Gastrocnemius medialis (tissue), 4 donors: ENCODE results near the gene SYTL2.

Source experiments
- CTCF ChIP-seq, 5 experiments: fragments of 450-650 bp in 3 of 5; fragments of 200-600 bp in 2 of 5; sonication (generic) in 2 of 5; IDR thresholded peaks in 4 of 5; conservative IDR thresholded peaks in 1 of 5; 1 replicate in 4 of 5; 2 replicates in 1 of 5; pipeline ENCODE4 v1.5.1; 2016 to 2019; ENCODE audit warnings: antibody characterized with exemption in 5 of 5, mild to moderate bottlenecking in 3 of 5, moderate library complexity in 3 of 5
- POLR2A ChIP-seq, 2 donors: fragments of 450-650 bp; IDR thresholded peaks; one replicate each; pipeline ENCODE4 v1.6.1; 2017; ENCODE audit warnings: antibody characterized with exemption in 2 of 2, mild to moderate bottlenecking in 2 of 2, moderate library complexity in 2 of 2

GRCh38 chr11:85726381-85726780 lies 84.6 kb downstream of the SYTL2 start:
- TF ChIP-seq CTCF (IDR thresholded peaks at IDR 0.05 in 4 of 5, conservative IDR thresholded peaks at IDR 0.05 in 1 of 5) = no peak
- TF ChIP-seq POLR2A (IDR thresholded peaks at IDR 0.05) = no peak
